Gastrocnemius medialis (tissue), 4 donors: ENCODE results near the gene IMPA2.

ENCODE experiments used
- CTCF ChIP-seq, 5 experiments: fragments of 450-650 bp in 3 of 5; fragments of 200-600 bp in 2 of 5; sonication (generic) in 2 of 5; IDR thresholded peaks in 4 of 5; conservative IDR thresholded peaks in 1 of 5; 1 replicate in 4 of 5; 2 replicates in 1 of 5; pipeline ENCODE4 v1.5.1; 2016 to 2019; ENCODE audit warnings: antibody characterized with exemption in 5 of 5, mild to moderate bottlenecking in 3 of 5, moderate library complexity in 3 of 5
- POLR2A ChIP-seq, 2 donors: fragments of 450-650 bp; IDR thresholded peaks; one replicate each; pipeline ENCODE4 v1.6.1; 2017; ENCODE audit warnings: antibody characterized with exemption in 2 of 2, mild to moderate bottlenecking in 2 of 2, moderate library complexity in 2 of 2

- TF ChIP-seq CTCF (IDR thresholded peaks at IDR 0.05 in 4 of 5, conservative IDR thresholded peaks at IDR 0.05 in 1 of 5) (no peak), POLR2A (IDR thresholded peaks at IDR 0.05) (no peak)
Observed at GRCh38 chr18:11962597-11962996, 18.7 kb upstream of the IMPA2 start.
